GM12873 (cell line): ENCODE results near the gene MFSD2A.

Experiments used
- TF ChIP-seq, protein P1 (sequence below): IDR thresholded peaks from 2 replicates; pipeline ENCODE4 v1.5.1; 2012; ENCODE audit warnings: low read depth, mild to moderate bottlenecking, moderate library complexity, low read length, control low read depth; ENCODE audit not compliant: insufficient read depth; ENCODE audit errors: missing control alignments

MFSD2A gene

DNA sequence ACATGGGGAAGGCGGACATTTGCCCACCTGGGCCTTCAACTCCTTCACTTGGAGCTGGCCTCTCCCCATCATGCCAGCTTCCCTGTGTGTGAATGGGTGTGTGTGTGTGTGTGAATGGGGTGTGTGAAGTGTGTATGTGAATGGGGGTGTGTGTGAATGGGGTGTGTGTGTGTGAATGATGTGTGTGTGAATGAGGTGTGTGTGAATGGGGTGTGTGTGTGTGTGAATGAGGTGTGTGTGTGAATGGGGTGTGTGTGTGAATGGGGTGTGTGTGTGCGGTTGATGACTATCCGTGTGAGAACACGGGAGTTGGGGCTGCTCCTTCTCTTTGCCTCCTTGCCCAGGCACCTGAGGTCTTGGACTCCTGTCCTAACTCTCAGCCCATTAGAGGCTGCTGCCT, 9.6 kb downstream of the MFSD2A start:
- TF ChIP-seq, protein P1, sequence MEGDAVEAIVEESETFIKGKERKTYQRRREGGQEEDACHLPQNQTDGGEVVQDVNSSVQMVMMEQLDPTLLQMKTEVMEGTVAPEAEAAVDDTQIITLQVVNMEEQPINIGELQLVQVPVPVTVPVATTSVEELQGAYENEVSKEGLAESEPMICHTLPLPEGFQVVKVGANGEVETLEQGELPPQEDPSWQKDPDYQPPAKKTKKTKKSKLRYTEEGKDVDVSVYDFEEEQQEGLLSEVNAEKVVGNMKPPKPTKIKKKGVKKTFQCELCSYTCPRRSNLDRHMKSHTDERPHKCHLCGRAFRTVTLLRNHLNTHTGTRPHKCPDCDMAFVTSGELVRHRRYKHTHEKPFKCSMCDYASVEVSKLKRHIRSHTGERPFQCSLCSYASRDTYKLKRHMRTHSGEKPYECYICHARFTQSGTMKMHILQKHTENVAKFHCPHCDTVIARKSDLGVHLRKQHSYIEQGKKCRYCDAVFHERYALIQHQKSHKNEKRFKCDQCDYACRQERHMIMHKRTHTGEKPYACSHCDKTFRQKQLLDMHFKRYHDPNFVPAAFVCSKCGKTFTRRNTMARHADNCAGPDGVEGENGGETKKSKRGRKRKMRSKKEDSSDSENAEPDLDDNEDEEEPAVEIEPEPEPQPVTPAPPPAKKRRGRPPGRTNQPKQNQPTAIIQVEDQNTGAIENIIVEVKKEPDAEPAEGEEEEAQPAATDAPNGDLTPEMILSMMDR: no peak

DNA sequence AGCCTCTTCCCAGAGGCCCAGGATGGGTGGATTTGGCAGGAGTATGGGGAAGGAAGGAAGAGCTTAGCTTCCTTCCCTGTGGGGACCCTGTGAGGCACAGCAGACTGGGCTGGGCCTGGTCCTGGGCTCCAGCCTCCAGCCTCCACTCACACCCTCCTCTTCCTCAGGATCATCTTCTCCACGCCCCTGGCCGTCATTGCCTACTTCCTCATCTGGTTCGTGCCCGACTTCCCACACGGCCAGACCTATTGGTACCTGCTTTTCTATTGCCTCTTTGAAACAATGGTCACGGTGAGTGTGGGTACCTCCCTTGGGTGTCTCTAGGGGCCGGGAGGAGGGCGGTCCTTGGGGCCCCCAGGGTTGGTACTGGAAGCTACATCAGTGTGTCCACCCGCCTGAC, 10.1 kb downstream of the MFSD2A start:
- TF ChIP-seq, protein P1: no peak

DNA sequence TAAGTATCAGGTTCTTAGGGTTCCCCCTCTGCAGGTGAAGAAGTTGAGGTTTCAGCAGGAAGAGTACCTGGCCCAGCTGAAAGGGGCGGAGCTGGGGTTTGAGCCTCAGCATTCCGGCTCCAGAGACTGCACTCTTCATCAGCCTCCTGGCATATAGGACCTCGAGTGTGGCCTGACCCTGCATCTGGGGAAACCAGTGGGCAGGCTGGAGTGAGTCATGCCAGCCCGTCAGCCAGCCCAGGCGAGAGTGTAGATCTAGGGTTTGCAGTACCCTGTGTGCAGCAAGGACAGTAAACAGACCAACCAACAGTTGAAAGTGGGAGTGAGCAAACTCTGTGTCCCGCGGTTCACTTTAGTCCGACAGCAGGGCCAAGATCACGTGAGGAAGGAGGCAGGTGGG, 14.1 kb downstream of the MFSD2A start:
- TF ChIP-seq, protein P1: no peak

DNA sequence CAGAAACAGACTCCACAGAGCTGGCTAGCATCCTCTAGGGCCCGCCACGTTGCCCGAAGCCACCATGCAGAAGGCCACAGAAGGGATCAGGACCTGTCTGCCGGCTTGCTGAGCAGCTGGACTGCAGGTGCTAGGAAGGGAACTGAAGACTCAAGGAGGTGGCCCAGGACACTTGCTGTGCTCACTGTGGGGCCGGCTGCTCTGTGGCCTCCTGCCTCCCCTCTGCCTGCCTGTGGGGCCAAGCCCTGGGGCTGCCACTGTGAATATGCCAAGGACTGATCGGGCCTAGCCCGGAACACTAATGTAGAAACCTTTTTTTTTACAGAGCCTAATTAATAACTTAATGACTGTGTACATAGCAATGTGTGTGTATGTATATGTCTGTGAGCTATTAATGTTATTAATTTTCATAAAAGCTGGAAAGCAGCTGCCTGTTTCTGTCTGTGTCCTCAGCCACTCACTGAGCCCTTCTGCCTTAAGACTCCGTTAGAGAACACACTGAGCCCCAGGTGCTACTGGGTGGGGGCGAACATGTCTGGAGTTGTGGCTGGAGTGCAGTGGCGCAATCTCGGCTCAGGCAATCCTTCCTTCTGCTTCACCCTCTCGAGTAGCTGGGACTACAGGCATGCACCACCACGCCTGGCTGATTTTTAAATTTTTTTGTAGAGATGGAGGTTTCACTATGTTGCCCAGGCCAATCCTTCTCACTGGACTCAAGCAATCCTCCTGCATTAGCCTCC, 14.8 kb downstream of the MFSD2A start:
- TF ChIP-seq, protein P1: no peak

DNA sequence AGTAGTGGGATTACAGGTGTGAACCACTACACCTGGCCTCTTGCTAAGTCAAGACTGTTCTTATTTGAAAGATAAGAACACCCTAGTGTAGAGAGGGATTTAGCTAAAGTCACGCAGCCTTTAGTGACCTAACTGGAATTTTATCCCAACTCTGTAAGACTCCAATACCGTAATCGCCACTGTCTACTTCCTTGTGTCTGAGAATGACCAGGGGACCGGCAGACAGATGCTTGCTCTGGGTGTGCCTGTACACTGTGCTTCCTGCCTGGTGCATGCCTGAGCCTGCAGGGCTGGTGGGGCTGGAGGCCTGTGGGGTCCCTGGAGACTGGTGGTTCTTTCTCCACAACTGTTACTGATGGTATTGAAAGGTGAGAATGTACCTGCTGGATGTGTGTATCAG, 15.3 kb downstream of the MFSD2A start:
- TF ChIP-seq, protein P1: no peak

DNA sequence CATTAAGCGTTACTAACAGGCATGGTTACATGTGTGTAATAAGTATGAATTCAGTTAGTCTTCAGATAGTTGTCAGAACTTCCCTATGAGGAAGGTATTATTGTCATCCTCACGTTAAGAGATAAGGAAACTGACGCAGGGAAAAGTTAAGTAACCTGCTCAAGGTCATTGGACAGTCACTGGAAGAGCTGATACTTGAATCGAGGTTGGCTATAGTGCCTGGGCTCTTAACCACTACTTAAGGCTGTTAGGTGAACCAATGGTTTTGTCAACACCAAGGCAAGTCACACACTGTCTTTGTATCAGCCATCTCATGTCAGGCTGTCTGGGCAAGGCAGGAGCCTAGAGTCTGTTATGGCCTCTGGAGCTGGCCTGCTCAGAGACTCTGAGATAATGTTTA, 16.2 kb downstream of the MFSD2A start:
- TF ChIP-seq, protein P1: no peak

DNA sequence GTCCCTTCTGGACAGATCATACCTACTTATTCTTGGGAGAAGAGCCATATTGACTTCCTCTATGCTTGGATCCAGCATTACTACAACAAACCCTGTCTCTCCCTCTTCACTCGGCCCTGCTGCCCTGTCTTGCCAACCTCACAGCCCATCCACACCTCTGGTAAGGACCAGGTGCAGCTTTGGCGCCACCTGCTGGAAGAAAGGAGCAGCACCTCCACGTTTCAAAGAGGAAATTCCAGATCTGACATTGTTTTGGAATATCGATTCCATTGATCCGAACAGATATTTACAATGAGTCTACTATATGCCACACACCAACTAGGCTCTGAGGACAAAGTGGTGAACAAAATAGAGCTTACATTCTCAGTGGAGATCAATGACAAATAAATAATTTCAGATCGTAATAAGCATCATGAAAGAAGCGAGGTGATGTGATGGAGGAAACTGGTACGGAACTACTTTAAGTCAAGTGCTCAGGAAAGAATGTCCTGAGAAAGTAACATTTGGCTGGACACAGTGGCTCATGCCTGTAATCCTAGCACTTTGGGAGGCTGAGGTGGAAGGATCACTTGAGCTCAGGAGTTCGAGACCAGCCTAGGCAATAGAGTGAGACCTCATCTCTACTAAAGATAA, 18.7 kb downstream of the MFSD2A start:
- TF ChIP-seq, protein P1: peak; percentile 95
